Stimulated activated CD4-positive, alpha-beta T cell treated with anti-CD3 and anti-CD28 coated beads, Interleukin-2, amount 100 ng/mL, for 48 hours (primary cell): ENCODE data around the gene HSD3B7.

Experiments used
- DNase-seq, 2 donors: peaks; one replicate each; pipeline ENCODE4 v3.0.0-alpha.2; 2020

Gene HSD3B7

GRCh38 chr16:30957456-30958174 lies 27.4 kb upstream of the HSD3B7 start, which contains the start of gene SETD1A:
Gene SETD1A, plus strand, starts transcription at chr16:30957754. Its CDS starts 978 bp downstream, at chr16:30958732.
- peak; percentile 95 to 96 for DNase-seq

DNA sequence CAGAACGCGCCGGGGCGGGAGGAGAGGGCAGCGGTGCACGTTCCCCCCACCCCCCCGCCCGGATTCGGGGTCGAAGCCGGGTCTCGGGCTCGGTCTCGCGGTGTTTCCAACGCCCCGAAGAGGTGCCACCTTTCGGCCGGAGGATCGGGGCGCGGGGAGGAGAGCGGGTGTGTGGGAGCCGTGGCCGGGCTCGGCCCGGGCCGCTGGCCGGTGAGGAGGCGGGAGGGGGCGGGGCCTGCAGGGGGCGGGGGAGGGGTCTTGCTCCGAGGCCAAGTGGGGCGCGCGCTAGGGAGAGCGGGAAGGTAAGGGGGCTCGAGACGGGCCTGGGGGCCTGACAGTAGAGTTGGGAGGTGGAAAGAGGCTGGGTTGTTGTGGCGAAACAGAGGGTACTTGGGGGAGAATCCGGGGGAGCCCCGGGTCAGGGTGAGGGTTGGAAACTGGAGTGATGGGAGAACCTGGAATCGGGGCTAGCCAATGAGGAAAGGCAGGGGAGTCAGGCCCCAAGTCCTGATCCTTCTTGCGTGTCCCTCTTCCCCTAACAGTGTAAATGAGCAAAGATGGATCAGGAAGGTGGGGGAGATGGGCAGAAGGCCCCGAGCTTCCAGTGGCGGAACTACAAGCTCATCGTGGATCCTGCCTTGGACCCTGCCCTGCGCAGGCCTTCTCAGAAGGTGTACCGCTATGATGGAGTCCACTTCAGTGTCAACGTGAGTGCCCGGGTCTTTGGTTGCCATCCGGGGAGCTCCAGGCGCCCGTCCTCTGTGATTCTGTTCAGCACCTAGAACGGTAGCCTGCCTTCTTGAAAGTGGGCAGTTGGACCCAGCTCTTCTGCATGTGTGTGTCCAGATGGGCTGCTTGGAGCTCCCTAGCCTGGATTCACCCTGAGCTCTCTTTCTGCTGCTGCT lies 26.6 kb upstream of the HSD3B7 start:
- DNase-seq, result peak in 1 of 2 donors; percentile 33

- DNase-seq, result no peak
These were observed 23.6 kb upstream of the HSD3B7 start for GRCh38 chr16:30961384-30961783.

DNA sequence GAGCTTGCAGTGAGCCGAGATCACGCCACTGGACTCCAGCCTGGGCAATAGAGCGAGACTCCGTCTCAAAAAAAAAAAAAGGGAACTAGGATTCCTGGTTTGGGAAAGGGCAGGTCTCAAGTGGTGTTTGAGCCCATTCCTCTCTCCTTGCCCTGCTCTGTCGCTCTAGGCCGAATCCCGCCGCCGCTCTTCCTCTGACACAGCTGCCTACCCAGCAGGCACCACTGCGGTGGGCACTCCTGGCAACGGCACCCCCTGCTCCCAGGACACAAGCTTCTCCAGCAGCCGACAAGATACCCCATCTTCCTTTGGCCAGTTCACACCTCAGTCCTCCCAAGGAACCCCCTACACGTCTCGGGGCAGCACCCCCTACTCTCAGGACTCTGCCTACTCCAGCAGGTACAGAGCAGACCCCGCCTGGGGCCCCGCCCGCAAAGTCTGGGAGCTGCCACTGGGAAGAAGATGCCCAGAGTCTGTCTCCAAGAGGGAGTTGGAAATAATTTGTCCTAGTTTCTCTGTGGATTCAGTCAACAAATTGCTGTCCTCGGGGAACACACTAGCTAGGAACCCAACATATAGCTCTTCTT lies 21.0 kb upstream of the HSD3B7 start:
- no peak for DNase-seq

DNA sequence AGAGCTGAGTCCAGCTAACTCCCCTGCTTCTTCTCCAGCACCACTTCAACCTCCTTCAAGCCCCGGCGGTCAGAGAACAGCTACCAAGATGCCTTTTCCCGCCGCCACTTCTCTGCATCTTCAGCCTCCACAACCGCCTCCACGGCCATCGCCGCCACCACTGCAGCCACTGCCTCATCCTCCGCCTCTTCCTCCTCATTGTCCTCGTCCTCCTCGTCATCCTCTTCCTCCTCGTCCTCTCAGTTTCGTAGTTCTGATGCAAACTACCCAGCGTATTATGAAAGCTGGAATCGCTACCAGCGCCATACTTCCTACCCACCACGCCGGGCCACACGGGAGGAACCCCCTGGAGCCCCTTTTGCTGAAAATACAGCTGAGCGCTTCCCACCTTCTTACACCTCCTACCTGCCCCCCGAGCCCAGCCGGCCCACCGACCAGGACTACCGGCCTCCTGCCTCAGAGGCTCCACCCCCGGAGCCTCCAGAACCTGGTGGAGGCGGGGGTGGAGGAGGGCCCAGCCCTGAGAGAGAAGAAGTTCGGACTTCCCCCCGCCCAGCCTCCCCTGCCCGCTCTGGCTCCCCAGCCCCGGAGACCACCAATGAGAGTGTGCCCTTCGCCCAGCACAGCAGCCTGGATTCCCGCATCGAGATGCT lies 20.3 kb upstream of the HSD3B7 start:
- no peak for DNase-seq

DNA sequence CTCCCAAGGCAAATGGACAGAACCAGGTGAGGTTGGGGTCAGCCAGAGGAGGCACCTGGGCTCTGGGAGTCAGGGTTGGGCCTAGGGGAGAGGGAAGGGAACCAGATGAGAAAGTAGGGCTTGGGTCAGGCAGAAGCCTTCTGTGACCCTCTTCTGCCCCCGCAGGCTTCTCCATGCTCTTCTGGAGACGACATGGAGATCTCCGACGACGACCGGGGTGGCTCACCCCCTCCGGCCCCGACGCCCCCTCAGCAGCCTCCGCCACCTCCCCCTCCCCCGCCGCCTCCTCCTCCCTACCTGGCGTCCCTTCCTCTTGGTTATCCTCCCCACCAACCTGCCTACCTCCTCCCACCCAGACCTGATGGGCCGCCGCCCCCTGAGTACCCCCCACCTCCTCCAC lies 19.6 kb upstream of the HSD3B7 start:
- DNase-seq, result no peak

DNA sequence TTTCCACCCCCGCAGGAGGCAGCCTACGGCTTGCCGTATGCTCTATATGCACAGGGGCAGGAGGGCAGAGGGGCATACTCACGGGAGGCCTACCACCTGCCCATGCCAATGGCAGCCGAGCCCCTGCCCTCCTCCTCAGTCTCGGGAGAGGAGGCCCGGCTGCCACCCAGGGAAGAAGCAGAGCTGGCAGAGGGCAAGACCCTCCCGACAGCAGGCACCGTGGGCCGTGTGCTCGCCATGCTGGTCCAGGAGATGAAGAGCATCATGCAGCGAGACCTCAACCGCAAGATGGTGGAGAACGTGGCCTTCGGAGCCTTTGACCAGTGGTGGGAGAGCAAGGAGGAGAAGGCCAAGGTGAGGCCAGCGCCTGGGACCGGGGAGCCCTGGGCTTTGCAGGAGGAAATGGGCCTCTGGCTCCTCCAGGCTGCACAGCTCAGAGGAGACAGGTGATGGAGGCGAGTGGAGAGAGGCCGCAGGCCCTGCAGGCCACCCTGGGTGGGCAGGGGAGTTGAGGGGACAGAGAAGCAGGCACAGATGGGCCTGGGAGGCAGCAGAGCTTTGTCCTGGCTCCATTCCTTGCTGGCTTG lies 18.9 kb upstream of the HSD3B7 start:
- DNase-seq, result no peak

DNA sequence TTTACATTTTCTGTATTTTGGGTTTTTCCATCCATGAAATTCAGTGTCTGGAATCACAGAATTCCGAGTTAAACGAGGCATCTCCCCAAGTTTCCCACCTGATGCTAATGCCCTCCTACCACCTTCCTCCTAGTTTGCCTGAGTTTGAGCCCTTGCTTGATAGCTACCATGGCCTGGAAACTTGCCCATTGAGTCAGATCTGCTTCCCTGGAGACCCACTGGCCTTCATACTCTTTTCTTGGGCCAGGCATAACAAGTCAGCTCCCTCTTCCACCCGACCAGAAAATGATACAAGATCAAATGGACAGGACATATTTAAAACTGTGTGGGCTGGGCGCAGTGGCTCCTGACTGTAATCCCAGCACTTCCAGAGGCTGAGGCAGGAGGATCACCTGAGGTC lies 17.2 kb upstream of the HSD3B7 start:
- no peak for DNase-seq

DNA sequence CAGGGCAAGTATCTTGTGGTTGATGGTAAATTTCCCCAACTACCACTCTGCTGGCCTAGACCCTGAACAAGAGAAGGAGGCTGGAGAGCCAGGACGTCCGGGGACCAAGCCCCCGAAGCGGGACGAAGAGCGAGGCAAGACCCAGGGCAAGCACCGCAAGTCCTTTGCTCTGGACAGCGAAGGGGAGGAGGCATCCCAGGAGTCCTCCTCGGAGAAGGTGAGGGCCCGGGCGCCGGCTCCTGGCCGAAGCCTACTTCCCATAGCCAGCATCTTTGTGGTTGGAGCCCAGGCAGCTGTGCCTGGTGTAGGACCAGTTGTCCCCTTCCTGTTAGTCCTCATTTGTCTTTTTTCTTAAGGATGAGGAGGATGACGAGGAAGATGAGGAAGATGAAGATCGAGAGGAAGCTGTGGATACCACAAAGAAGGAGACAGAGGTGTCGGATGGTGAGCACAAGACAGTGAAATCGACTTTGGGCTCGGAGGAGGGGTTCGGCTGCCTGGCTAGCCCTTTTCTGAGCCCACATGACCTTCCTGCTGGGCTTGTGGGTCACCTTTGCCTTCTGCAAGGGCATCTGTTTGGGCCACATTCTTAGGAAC lies 15.7 kb upstream of the HSD3B7 start:
- DNase-seq, result no peak

GRCh38 chr16:30971298-30971697 lies 13.7 kb upstream of the HSD3B7 start:
- no peak for DNase-seq

DNA sequence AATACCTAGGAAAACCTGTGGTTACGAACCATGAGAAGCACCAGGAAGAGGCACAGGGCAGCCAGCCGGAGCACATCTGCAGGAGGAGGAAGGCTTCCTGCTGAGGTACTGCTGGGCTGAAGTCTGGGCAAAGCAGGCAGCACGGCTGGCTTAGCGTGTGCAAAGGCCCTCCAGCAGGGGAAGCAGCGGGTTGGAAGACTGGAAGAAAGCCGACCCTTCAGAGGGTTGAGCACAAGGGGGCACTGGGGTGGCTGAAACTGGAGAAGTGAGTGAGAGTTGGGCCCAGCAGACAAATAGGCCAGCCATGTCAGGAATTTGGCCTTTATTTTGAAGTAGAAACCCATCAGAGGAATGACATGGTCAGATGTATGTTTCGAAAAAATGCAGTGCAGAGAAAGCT lies 12.1 kb upstream of the HSD3B7 start:
- DNase-seq, result no peak

DNA sequence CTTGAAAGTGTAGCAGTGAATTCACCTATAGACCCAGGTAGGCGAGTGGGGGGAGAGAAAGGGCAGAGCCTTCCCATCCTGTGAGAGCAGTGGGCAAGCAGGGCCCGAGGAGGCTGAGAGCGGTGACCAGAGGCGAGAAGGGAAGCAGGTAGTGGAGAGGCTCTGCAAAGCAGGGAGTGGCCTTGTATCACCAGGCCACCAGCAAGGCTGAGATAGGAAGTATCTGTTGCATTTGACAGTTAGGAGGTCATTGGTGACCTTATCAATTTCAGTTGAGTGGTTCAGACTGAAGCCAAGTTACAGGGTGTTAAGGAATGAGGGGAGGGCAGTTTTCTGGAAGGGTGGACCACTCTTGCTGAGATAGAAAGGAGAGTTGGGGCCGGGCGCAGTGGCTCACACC lies 10.7 kb upstream of the HSD3B7 start:
- DNase-seq, result no peak

GRCh38 chr16:30976486-30976885 lies 8.5 kb upstream of the HSD3B7 start:
- DNase-seq, result no peak

- no peak for DNase-seq
These were observed 7.5 kb upstream of the HSD3B7 start for GRCh38 chr16:30977502-30977901.

DNA sequence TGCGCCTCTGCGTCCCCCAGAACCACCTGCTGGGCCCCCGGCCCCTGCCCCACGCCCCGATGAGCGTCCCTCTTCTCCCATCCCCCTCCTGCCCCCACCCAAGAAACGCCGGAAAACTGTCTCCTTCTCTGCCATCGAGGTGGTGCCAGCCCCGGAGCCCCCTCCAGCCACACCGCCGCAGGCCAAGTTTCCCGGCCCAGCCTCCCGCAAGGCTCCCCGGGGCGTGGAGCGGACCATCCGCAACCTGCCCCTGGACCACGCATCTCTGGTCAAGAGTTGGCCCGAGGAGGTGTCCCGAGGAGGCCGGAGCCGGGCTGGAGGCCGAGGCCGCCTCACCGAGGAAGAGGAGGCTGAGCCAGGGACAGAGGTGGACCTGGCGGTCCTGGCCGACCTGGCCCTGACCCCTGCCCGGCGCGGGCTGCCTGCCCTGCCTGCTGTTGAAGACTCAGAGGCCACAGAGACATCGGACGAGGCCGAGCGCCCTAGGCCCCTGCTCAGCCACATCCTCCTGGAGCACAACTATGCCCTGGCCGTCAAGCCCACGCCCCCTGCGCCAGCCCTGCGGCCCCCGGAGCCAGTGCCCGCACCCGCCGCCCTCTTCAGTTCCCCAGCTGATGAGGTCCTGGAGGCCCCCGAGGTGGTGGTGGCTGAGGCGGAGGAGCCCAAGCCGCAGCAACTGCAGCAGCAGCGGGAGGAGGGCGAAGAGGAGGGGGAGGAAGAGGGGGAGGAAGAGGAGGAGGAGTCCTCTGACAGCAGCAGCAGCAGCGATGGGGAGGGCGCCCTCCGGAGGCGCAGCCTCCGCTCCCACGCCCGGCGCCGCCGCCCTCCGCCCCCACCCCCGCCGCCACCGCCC lies 5.6 kb upstream of the HSD3B7 start:
- no peak for DNase-seq

GRCh38 chr16:30980023-30980371 lies 5.0 kb upstream of the HSD3B7 start:
- DNase-seq, result no peak

- DNase-seq, result no peak
These were observed 4.6 kb upstream of the HSD3B7 start for GRCh38 chr16:30980434-30980833.

GRCh38 chr16:30980959-30981358 lies 4.0 kb upstream of the HSD3B7 start:
- DNase-seq, result no peak

- no peak for DNase-seq
These were observed 2.3 kb upstream of the HSD3B7 start for GRCh38 chr16:30982548-30983288.

- DNase-seq, result no peak
These were observed 1.6 kb upstream of the HSD3B7 start for GRCh38 chr16:30983289-30983889.
